H1 (cell line): ENCODE results near the gene ZIC5. TPM values are rescaled to one million over a fixed set of nuclear protein-coding genes. Genes with fewer than 3 reads are reported as not detected.

Experiments
- CTCF ChIA-PET: fragments of 300-600 bp; sonication (Branson Sonifier 250); formaldehyde crosslinking; loops from one replicate; lab custom pipeline; 2021; ENCODE audit not compliant: partially characterized antibody; lab: Charles Lee
- POLR2A ChIA-PET: fragments of 300-600 bp; sonication (Branson Sonifier 250); formaldehyde crosslinking; loops from one replicate; lab custom pipeline; 2021; ENCODE audit warnings: inconsistent platforms; ENCODE audit not compliant: partially characterized antibody; lab: Charles Lee
- DNase-seq, 2 experiments: peaks; one replicate each; pipeline versions ENCODE4 v3.0.0 to v3.0.0-alpha.2; 2010 to 2022; ENCODE audit warnings: low spot score in 2 of 2, low read depth in 1 of 2, mixed read lengths in 1 of 2
- FAIRE-seq: peaks from 2 replicates; lab custom pipeline; 2011; peaks lifted over from hg19 to GRCh38; lab: Jason Lieb, UNC
- H2AFZ ChIP-seq: 2 replicates; pipeline ENCODE4 v1.8.1; 2012; ENCODE audit warnings: low read length, inconsistent platforms
- H2AK5ac ChIP-seq: 2 replicates; pipeline ENCODE4 v1.6.1; 2013; ENCODE audit warnings: low read depth, low read length
- H2BK120ac ChIP-seq: replicated peaks from 2 replicates; pipeline ENCODE3; 2013; ENCODE audit warnings: low read depth, low read length, inconsistent platforms
- H2BK12ac ChIP-seq: 2 replicates; pipeline ENCODE4 v1.6.1; 2013; ENCODE audit warnings: low read depth, low read length
- H2BK15ac ChIP-seq: 2 replicates; pipeline ENCODE4 v1.6.1; 2013; ENCODE audit warnings: low read length
- H2BK20ac ChIP-seq: 2 replicates; pipeline ENCODE4 v1.6.1; 2013; ENCODE audit warnings: low read length
- H2BK5ac ChIP-seq: 2 replicates; pipeline ENCODE4 v1.6.1; 2013; ENCODE audit warnings: low read depth, low read length
- H3K14ac ChIP-seq: 2 replicates; pipeline ENCODE4 v1.6.1; 2013; ENCODE audit warnings: inconsistent platforms; ENCODE audit not compliant: insufficient read length
- H3K18ac ChIP-seq: 2 replicates; pipeline ENCODE4 v1.6.1; 2013; ENCODE audit warnings: low read length; ENCODE audit errors: extremely low read depth
- H3K23ac ChIP-seq: 2 replicates; pipeline ENCODE4 v1.6.1; 2013; ENCODE audit warnings: inconsistent platforms; ENCODE audit not compliant: insufficient read length
- H3K23me2 ChIP-seq: 2 replicates; pipeline ENCODE4 v1.6.1; 2013; ENCODE audit warnings: low read depth, low read length
- H3K27ac ChIP-seq: 2 replicates; pipeline ENCODE4 v1.6.1; 2011; ENCODE audit warnings: low read depth, low read length, inconsistent platforms
- H3K27me3 ChIP-seq, 4 experiments: replicated peaks in 1 of 4; 1 replicate in 1 of 4; 2 replicates in 3 of 4; pipeline versions ENCODE4 v1.6.1 to v1.8.1; 2011 to 2013; ENCODE audit warnings: low read length in 3 of 4, mild to moderate bottlenecking in 3 of 4, inconsistent platforms in 2 of 4, mixed read lengths in 2 of 4, moderate library complexity in 1 of 4; ENCODE audit not compliant: control insufficient read depth in 3 of 4, insufficient read depth in 3 of 4; ENCODE audit errors: extremely low read depth in 1 of 4
- H3K36me3 ChIP-seq, 4 experiments: 2 replicates each; pipeline versions ENCODE4 v1.6.1 to v1.8.1; 2011 to 2013; ENCODE audit warnings: mild to moderate bottlenecking in 4 of 4, low read length in 3 of 4, moderate library complexity in 2 of 4, control low read depth in 1 of 4, inconsistent platforms in 1 of 4; ENCODE audit not compliant: insufficient read depth in 4 of 4, control insufficient read depth in 2 of 4
- H3K4ac ChIP-seq: replicated peaks from 2 replicates; pipeline ENCODE3; 2013; ENCODE audit warnings: low read length, low read depth, mixed read lengths, inconsistent platforms; ENCODE audit not compliant: insufficient read length
- H3K4me1 ChIP-seq, 4 experiments: replicated peaks in 1 of 4; 1 replicate in 1 of 4; 2 replicates in 3 of 4; pipeline versions ENCODE4 v1.6.1 to v1.8.1; 2011 to 2013; ENCODE audit warnings: low read length in 3 of 4, inconsistent platforms in 2 of 4, mixed read lengths in 1 of 4; ENCODE audit not compliant: insufficient read depth in 4 of 4, control insufficient read depth in 3 of 4
- H3K4me2 ChIP-seq, 2 experiments: 2 replicates each; pipeline versions ENCODE4 v1.6.1 to v1.8.1; 2011 to 2013; ENCODE audit warnings: low read depth in 2 of 2, low read length in 2 of 2, control low read depth in 1 of 2, inconsistent platforms in 1 of 2, mild to moderate bottlenecking in 1 of 2; ENCODE audit not compliant: insufficient read depth in 1 of 2
- H3K4me3 ChIP-seq, 4 experiments: fragments of 200-600, 300-600 bp in 1 of 4; sonication (generic), shearing (Covaris generic), sonication (Bioruptor Twin) in 1 of 4; 2 replicates each; pipeline versions ENCODE4 v1.5.1 to v1.8.1; 2011 to 2016; ENCODE audit warnings: low read length in 4 of 4, low read depth in 3 of 4, control low read depth in 2 of 4, inconsistent platforms in 2 of 4, mild to moderate bottlenecking in 2 of 4, mixed read lengths in 1 of 4, moderate library complexity in 1 of 4; ENCODE audit not compliant: insufficient read depth in 2 of 4; ENCODE audit errors: extremely low read depth in 1 of 4
- H3K56ac ChIP-seq: replicated peaks from 2 replicates; pipeline ENCODE3; 2013; ENCODE audit warnings: low read depth, mild to moderate bottlenecking, mixed read lengths, low read length, inconsistent platforms; ENCODE audit not compliant: insufficient read length
- H3K79me1 ChIP-seq: 2 replicates; pipeline ENCODE4 v1.6.1; 2013; ENCODE audit warnings: low read depth, low read length, control low read depth
- H3K79me2 ChIP-seq, 2 experiments: 2 replicates each; pipeline versions ENCODE4 v1.6.1 to v1.8.1; 2012 to 2013; ENCODE audit warnings: low read length in 2 of 2, mild to moderate bottlenecking in 2 of 2, inconsistent platforms in 1 of 2; ENCODE audit not compliant: insufficient read depth in 2 of 2, control insufficient read depth in 1 of 2
- H3K9ac ChIP-seq, 4 experiments: replicated peaks in 1 of 4; 1 replicate in 1 of 4; 2 replicates in 3 of 4; pipeline versions ENCODE4 v1.6.1 to v1.8.1; 2011 to 2013; ENCODE audit warnings: low read depth in 3 of 4, low read length in 3 of 4, control low read depth in 2 of 4, mild to moderate bottlenecking in 2 of 4, moderate library complexity in 2 of 4, inconsistent platforms in 1 of 4; ENCODE audit errors: extremely low read depth in 1 of 4
- H3K9me3 ChIP-seq, 2 experiments: 2 replicates each; pipeline versions ENCODE4 v1.6.1 to v1.8.1; 2012 to 2013; ENCODE audit warnings: mild to moderate bottlenecking in 2 of 2, moderate library complexity in 2 of 2, control low read depth in 1 of 2, inconsistent platforms in 1 of 2, low read depth in 1 of 2, low read length in 1 of 2, mixed read lengths in 1 of 2; ENCODE audit not compliant: insufficient read depth in 2 of 2
- H4K20me1 ChIP-seq, 2 experiments: replicated peaks in 1 of 2; 2 replicates each; pipeline versions ENCODE3 to v1.8.1; 2011 to 2013; ENCODE audit warnings: inconsistent platforms in 2 of 2, low read length in 2 of 2, mild to moderate bottlenecking in 1 of 2; ENCODE audit not compliant: insufficient read depth in 2 of 2, control insufficient read depth in 1 of 2
- H4K5ac ChIP-seq: 2 replicates; pipeline ENCODE4 v1.6.1; 2013; ENCODE audit warnings: low read length, low read depth, mixed read lengths, inconsistent platforms; ENCODE audit not compliant: insufficient read length
- H4K8ac ChIP-seq: 2 replicates; pipeline ENCODE4 v1.8.0; 2013; ENCODE audit warnings: mild to moderate bottlenecking, moderate library complexity, low read length, inconsistent platforms; ENCODE audit not compliant: insufficient read depth; ENCODE audit errors: extremely low read depth
- H4K91ac ChIP-seq: replicated peaks from 2 replicates; pipeline ENCODE3; 2013; ENCODE audit warnings: low read length, mixed read lengths, inconsistent platforms; ENCODE audit not compliant: insufficient read length
- CHD1 ChIP-seq: IDR thresholded peaks from 2 replicates; pipeline ENCODE4 v1.6.1; 2012; ENCODE audit warnings: low read depth, low read length, improper control_type of control experiment
- CTCF ChIP-seq, 3 experiments: IDR thresholded peaks; 1 replicate in 2 of 3; 2 replicates in 1 of 3; pipeline versions ENCODE4 v1.5.1 to v1.6.1; 2011; ENCODE audit warnings: low read length in 3 of 3, mild to moderate bottlenecking in 3 of 3, inconsistent platforms in 2 of 3, low read depth in 1 of 3, moderate library complexity in 1 of 3; ENCODE audit not compliant: insufficient read depth in 1 of 3; ENCODE audit errors: control extremely low read depth in 1 of 3
- JUND ChIP-seq: IDR thresholded peaks from 2 replicates; pipeline ENCODE4 v1.6.1; 2011; ENCODE audit warnings: mild to moderate bottlenecking, improper control_type of control experiment, low read length
- NRF1 ChIP-seq: IDR thresholded peaks from 2 replicates; pipeline ENCODE4 v1.6.1; 2011; ENCODE audit warnings: mild to moderate bottlenecking, low read depth, low read length, improper control_type of control experiment
- RAD21 ChIP-seq, 2 experiments: IDR thresholded peaks in 1 of 2; conservative IDR thresholded peaks in 1 of 2; 2 replicates each; pipeline ENCODE4 v1.6.1; 2011; ENCODE audit warnings: low read depth in 2 of 2, low read length in 2 of 2, improper control_type of control experiment in 1 of 2, inconsistent platforms in 1 of 2, mild to moderate bottlenecking in 1 of 2, moderate library complexity in 1 of 2
- SP2 ChIP-seq: IDR thresholded peaks from 2 replicates; pipeline ENCODE4 v1.6.1; 2012; ENCODE audit warnings: mild to moderate bottlenecking, low read length, inconsistent platforms
- WGBS, 2 experiments: shearing (Covaris generic) in 1 of 2; methylation state at CpG; one replicate each; pipeline versions ENCODE4 v1.1.6 to v1.1.7; 2013 to 2015; ENCODE audit warnings: low lambda C conversion rate in 2 of 2, mixed read lengths in 2 of 2, inconsistent platforms in 1 of 2, low coverage in 1 of 2, missing lambda C conversion rate in 1 of 2; ENCODE audit not compliant: insufficient replicate concordance in 2 of 2, insufficient coverage in 1 of 2, insufficient read length in 1 of 2; ENCODE audit errors: extremely low coverage in 1 of 2, missing lambda C conversion rate in 1 of 2; 5-methylcytosine and 5-hydroxymethylcytosine counted together
- polyA plus RNA-seq, 7 experiments: library from polyadenylated mRNA; depleted of rRNA in 3 of 7; stranded (reverse) in 5 of 7; unstranded in 2 of 7; fragments of >200 nt in 5 of 7; fragments of 200-250 nt in 2 of 7; gene quantifications; 1 replicate in 5 of 7; 2 replicates in 1 of 7; 4 replicates in 1 of 7; pipeline versions ENCODE4 v1.2.1 to v1.2.3, GENCODE V29; 2011 to 2013; ENCODE audit warnings: missing spikeins in 2 of 7, mixed read lengths in 2 of 7
- total RNA-seq: library from RNA; stranded (reverse); fragmentation: NEBNext Ultra II Directional; extraction: Animal tissue kit (Norgen Biotek cat#: 25700); gene quantifications from 2 replicates; pipeline ENCODE4 v1.2.1, GENCODE V29; 2021

Gene ZIC5
- total and polyA plus RNA-seq, 2 of the 8 experiments (the other 6 are each of a cell fraction or from before 2014, with no cell fraction given): 14.2 to 52.7 TPM

DNA sequence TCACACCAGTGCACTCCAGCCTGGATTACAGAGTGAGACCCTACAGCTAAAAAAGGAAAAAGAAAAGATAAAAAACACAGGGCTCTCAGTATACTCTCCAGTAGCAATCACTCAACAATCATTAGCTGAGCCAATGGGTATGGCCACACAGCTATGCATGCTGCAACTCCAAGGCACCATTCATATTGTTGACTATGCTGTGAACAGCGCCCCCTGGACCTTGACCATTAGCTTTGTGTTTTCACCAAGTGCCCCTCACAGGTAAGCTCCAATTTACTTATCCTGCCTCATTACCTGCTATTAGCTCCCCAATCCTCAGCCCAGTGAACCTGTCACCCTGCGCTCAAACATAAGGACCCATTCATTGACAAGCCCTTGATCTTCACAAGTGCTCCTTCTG lies 35.8 kb downstream of the ZIC5 start:
- CTCF ChIA-PET: interaction anchor here (0.8 to 4.9 kb wide), 32 partner anchors 8 to 462 kb away, joined by 3 to 23 read pairs (median 5); no protein-coding TSS in a partner anchor
- Histone ChIP-seq H3K56ac (no peak overlapping the region), H4K8ac (no peak overlapping the region), H3K79me1 (no peaks in the 10 kb centered on the region), H2BK15ac (no peak overlapping the region), H3K27me3 (no peaks in the 10 kb centered on the region), H3K23me2 (no peaks in the 10 kb centered on the region; the same call in 1 of the 2 replicates), H3K4me2 (no peak overlapping the region), H3K4me1 (peaks cover 0 to 4% (median 2%) of the 10 kb centered on the region in 4 experiments; a peak in 3 of 7 replicates), H3K9ac (no peak overlapping the region), H2AFZ (no peak overlapping the region), H3K23ac (no peak overlapping the region), H3K36me3 (no peaks in the 10 kb centered on the region), H4K5ac (no peak overlapping the region), H4K91ac (no peak overlapping the region), H3K27ac (no peak overlapping the region), H2AK5ac (no peak overlapping the region), H2BK12ac (no peak overlapping the region), H3K9me3 (no peaks in the 10 kb centered on the region), H3K14ac (no peak overlapping the region), H3K4ac (no peak overlapping the region), H3K18ac (no peak overlapping the region), H2BK120ac (no peak overlapping the region), H3K4me3 (no peak overlapping the region), H4K20me1 (no peaks in the 10 kb centered on the region), H3K79me2 (no peaks in the 10 kb centered on the region), H2BK20ac (no peak overlapping the region), H2BK5ac (no peak overlapping the region)
- no peak for FAIRE-seq
- POLR2A ChIA-PET: interaction anchor here (0.8 to 0.9 kb wide), 2 partner anchors 9 to 20 kb away, joined by 3 read pairs; no protein-coding TSS in a partner anchor
- TF ChIP-seq JUND: no peak
- peak; percentile 21 to 49; a peak in 2 of 4 replicates for TF ChIP-seq RAD21 (IDR thresholded peaks at IDR 0.05 in 1 of 2, conservative IDR thresholded peaks at IDR 0.05 in 1 of 2; ENCODE audit: low read depth in 2 of 2, low read length in 2 of 2)
- TF ChIP-seq SP2: no peak
- TF ChIP-seq NRF1: no peak
- TF ChIP-seq CHD1: no peak
- peak; percentile 34 to 71 (median 52); a peak in 3 of 4 replicates for TF ChIP-seq CTCF (IDR thresholded peaks at IDR 0.05; ENCODE audit: control extremely low read depth in 1 of 3, insufficient read depth in 1 of 3, low read depth in 1 of 3, low read length in 3 of 3)
- DNase-seq: peak in 1 of 2 experiments; percentile 60
- 78% methylated on average over 2 of the region's 2 CpGs; no CpG with 5 or more reads in 1 of the 2 experiments for whole genome bisulfite sequencing, 2 experiments
